ENCODE data around the gene CCDC9B. TPM values are rescaled to one million over a fixed set of nuclear protein-coding genes. Genes with fewer than 3 reads are reported as not detected.

CCDC9B gene
- polyA plus RNA-seq, 12 donors = 7.4 to 119 (median 19.4) TPM

DNA sequence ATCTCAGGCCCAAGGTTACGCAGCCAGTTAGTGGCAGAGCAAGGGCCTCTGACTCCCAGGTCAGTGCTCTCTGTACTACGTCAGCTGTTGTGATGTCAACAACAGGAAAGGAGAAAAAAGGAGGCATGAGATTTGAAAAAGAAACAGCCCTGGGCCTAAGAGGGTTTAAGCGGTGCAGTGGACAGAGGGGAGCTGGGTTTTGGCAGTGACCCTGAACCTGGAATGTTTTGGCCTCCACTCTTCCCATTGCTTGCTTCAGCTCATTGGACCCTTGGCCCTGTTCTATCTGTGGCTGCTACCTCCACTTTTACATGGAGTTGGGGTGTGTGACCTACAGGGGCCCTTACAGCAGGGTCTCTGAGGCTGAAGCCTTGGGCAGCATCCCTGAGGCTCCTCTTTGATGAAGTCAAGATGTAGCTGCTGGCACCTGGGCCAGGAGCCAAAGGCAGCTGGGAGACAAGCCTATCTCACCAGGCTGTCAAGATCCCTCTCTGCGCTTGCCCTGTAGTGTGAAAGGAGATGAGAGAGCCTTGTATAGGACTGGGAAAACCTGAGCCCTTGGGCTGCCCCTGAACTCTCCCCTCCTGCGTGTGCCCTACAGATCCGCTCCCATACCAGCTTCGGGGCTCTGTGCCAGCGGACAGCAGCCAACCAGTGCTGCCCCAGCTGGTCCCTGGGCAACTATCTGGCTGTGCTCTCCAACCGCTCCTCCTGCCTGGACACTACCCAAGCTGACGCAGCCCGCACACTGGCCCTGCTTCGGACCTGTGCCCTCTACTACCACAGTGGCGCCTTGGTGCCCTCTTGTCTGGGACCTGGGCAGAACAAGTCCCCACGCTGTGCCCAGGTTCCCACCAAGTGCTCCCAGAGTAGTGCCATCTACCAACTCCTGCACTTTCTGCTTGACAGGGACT, 26.0 kb upstream of the CCDC9B start:
- DNase-seq = no peak

DNA sequence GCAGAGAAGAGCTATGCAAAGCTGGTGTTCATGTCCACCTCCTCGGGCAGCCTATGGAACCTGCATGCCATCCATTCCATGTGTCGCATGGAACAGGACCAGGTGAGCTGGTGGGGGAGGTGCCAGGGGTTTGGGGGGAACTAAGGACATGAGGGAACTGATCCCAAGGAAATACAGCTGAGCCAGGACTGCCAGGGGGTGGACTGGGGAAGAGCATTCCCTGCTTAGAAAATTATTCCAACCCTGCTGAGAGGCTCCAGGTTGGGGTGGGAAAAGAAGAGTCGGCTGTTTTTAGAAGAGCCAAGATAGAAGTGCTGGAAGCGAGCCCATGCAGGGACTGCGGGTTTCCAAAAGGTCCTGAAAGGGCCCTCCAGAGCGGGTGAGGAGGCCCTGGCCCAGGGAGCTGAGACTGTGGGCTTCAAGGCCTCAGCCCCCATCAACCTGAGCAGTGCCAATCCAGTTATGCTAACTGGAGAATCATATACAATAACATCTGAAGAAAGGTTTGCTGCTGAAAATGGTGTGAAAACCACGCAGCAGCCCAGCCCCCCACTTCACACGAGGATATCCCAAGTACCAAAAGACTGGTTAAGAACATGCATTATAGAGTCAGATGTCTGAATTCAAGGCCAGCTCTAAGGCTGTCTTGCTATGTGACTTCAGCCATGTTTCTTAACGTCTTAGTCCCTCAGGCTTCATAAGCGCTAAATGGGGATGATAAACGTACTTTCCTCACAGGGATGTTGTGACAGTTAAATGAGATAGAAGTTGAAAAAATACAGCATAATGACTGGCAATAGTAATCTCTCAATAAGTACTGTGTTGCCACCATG, 25.1 kb upstream of the CCDC9B start:
- DNase-seq = no peak

DNA sequence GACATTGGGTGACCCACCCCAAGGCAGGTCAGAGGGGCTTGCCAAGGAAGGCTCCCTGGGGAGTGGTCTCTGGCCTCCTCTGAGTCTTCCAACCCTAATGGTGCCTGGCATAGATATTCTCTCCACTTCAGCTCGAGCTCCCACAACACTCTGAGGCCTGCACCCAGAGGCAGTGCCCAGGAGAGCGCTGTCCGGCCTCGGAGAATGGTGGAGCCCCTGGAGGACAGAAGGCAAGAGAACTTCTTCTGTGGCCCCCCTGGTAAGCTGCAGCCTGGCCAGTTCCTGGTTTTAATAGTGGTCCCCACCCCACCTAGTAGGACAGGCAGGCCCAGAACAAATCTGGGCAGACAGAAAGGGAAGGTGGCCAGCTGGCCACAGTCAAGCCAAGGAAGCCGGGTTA, 24.3 kb upstream of the CCDC9B start:
- DNase-seq = no peak

DNA sequence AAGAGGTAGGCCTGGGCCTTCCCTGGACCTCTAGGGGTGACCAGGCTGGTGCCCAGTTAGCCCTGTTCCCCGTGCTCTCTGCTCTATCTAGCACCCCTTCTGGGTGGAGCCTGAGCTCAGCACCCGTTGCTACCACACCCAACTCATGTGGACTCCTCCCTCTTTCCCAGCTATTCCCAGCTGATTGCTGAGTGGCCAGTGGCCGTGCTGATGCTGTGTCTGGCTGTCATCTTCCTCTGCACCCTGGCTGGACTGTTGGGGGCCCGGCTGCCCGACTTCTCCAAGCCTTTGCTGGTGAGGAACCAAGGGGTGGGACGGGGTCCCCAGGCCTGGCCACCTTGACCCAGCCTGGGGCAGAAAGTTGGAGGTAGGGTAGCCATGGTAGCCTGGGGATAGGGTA, 23.5 kb upstream of the CCDC9B start:
- DNase-seq = no peak

DNA sequence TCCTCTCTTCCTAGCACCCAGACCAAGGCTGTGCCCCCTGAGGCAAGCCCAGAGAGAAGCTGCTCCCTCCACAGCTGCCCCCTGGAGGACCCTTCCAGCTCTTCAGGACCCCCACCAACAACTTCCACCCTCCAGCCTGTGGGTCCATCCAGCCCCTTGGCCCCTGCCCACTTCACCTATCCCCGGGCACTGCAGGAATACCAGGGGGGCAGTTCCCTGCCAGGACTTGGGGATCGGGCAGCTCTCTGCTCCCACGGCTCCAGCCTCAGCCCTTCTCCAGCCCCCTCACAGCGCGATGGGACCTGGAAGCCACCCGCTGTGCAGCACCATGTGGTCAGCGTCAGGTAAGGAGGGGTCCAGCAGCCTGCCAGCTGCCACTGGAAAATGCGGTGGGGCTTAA, 22.9 kb upstream of the CCDC9B start:
- DNase-seq = no peak

DNA sequence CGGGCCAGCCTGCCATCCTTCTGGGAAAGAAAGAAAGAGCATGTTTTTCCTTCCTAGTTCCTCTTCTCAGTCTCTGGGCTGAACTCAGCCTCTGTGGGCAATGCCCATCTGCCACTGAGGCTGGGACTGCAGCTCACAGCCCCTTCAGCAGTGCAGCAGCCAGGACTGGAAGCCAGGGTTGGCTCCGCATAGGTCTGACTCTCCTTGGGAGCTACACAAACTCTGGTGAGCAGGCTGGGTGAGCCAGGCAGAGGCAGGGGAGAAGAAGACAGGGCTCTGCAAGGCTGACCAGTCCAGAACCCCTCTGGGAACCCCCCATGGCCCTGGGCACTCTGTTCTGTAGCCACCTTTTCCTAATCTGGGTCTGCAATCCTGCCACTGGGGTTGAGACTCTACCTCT, 20.9 kb upstream of the CCDC9B start:
- no peak for DNase-seq

GRCh38 chr15:40360015-40360414, 19.3 kb upstream of the CCDC9B start:
- DNase-seq = no peak

DNA sequence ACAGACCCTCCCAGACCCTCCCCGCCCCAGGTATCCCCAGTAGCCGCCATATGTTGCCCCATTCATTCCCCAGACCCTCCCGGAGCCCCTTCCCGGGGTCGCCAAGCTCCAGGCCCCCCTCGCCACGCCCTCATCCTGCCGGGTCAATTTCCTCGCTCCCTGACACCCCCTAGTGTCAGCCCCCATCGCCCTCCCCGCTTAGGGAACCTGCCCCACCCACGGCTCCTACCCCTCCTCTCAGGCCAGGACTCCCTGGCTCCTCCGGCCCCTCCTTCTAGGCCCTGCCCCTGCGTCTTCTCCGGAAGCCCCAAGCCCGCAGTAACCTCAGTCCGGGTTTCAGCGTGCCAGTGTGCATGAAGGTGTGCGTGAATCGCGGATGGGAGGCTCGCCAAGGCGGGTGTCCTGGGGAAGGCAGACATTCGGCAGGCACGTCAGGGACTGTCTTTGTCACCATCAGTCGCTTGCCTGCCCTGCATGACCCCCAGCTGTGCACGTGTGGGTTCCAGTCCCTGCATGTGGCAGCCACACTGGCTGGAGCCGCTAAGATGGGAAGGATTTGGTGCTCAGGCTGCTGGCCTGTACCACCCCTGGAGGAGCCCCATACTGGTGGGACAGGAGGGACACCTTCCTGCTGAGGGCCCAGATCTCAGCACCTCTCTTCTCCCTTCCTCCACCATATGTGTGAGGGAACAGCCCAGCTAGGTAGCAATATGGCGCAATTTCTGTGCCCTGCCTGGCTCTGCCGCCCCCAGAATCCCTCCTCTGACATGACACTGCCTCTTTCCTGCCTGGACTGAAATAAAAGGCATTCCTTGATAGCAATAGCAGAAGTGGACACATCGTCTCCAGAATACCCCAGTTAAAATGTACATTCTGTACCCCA, 18.0 kb upstream of the CCDC9B start:
- no peak for DNase-seq

GRCh38 chr15:40357723-40358470, 17.2 kb upstream of the CCDC9B start, which contains the start of gene DISP2:
DISP2 (plus strand) TSS chr15:40358219; CDS start chr15:40358322, 103 bp downstream.
- DNase-seq = peak; percentile 84

DNA sequence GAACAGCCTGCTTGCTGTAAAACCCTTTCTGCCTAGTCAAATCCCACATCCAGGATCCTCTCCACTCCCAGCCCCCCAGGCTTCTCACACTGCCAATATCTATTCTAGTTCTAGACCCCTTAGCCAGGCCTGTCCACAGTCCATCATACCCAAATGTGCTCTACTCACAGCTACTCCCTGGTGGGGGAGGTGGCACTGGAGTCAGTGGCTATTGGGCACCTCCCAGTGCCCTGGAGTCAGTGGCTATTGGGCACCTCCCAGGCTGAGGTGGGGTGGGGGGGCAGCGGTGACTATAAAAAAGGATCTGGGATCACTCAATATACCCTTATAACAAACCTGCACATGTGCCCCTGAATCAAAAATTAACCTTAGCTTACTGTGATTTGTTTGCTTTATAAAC, 16.5 kb upstream of the CCDC9B start:
- DNase-seq = no peak

- DNase-seq = no peak
These were observed 15.3 kb upstream of the CCDC9B start for GRCh38 chr15:40355976-40356585.

DNA sequence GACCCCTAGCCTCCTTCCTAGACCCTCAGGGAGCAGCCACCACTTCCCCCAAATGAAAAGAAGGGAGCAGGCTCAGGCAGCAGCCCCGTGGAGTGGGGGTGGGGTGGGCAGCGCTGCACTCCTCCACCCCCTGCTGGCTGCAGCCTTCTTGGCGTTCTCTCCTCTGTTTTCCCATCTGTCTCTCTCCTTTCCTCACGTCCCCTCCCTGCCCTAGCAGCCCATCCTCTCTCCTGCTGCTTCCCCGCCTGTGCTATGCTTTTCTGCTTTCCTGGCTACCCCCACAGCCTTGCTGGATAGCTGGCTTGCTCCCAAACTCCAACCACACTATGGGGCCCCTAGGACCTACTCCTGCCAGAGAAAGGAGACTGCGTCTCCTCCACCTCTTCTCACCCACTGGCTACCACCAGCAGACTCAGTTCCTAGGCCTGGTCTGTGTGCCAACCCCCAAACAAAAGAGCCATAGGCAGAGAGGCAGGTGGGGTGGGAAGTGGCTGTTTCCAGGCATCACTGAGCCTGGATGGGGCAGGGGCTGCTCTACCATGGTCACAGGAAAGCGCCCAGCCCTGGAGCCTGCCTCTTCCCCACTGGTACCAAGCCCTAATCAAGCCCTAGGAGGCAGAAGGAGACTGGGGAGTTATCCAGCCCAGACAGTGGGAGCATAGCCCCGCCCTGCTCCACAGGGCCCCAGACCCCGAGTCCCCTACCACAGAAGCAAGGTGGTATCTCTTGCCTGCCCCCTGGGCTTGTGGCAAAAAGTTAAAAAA, 13.9 kb upstream of the CCDC9B start:
- DNase-seq = no peak

GRCh38 chr15:40353697-40354096, 13.0 kb upstream of the CCDC9B start:
- DNase-seq = no peak

DNA sequence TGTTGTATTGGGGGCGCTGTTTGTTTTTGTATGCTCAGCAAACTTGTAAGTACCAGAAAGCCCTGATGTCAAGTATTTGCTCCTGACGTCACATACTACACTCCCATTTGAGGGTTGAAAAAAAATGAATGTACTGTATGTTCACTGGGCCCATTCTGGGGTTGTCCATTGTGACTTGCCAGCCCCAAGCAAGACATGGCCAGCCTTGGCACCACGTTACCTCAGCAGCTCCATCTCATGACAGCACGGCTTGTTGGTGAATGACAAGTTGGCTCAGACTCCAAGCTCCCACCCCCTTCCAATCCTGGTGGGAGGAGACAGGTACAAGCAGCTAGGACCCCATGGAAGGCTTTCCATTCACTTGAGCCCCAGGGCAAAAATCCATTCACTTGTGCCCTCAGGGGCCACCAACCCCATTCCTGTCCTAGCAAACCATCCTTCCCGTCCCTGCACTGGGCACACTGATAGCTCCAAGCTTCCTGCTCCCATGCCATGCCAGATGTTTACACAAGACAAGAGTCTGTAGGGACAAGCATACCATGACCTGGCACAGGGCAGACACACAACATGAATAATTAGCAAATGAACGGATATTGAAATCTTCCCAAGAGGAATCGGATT, 11.7 kb upstream of the CCDC9B start:
- no peak for DNase-seq

GRCh38 chr15:40349163-40349562, 8.4 kb upstream of the CCDC9B start:
- no peak for DNase-seq

DNA sequence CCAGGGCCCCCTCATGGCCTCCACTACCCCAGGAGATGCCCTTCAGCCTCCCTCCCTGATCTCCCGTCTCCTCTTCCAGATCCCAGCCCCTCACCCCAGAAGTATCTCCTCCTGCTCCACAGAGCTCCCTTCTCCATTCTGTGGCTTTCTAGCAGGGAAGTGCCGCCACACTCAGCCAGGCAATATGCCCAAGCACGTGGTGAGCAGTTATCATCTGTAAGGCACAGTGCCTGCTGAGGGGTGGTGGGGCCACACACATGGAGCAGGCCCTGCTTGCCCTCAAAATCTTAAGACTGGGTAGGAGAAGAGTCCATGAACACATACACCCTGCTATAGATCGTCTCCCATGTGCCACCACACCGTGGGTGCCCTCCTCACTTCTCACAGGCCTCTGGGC, 7.7 kb upstream of the CCDC9B start:
- DNase-seq = no peak

DNA sequence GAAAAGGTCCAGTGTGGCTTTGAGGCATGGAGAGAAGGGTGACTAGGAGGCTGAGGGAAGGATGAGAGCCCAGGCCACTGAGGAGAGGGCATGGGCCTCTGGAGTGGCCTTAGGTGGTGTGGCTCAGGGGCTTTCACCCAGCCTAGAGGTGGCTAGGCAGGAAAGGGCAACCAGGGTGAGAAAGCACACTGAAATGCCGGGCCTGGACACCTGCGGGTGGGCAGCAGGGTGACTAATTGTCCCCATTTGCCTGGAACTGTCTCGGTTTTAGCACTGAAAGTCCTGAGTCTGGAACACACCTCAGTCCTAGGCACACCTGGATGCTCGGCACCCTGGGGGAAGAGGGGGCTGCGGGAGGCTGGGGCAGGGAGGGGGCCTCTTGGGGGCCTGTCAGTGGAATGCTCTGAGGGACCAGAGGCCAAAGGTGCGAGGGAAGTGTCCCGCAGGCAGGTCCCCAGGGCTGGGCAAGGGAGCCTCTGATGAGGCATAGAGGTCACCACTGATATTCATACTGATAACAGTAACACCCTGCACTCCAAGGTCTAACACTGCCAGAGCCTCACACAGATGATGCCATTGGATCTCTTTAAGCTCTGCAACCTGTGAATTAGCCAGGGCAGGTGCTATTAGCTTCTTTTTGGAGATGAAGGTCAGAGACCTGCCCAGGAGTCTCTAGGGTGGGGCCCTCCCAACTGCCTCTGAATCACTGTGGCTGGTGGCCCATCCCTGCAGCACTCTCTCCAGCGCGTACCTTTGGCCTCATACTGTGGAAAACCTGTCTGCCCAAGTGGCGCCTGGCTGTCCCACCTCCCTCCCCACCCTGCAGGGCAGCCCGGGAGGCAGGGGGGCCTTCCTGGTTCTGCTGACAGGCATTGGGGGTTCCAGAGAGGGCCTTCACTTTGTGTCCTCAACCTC, 7.1 kb upstream of the CCDC9B start:
- no peak for DNase-seq

Data from muscle of arm (tissue), 12 donors.